SH-SY5Y (cell line): ENCODE results near the gene LTBP1.

ENCODE experiments used
- GATA2 ChIP-seq: IDR thresholded peaks from 2 replicates; pipeline ENCODE4 v1.6.1; 2011; ENCODE audit warnings: mild to moderate bottlenecking, low read depth, low read length
- GATA3 ChIP-seq: IDR thresholded peaks from 2 replicates; pipeline ENCODE4 v1.6.1; 2011; ENCODE audit warnings: low read depth, mild to moderate bottlenecking, low read length, moderate library complexity

DNA sequence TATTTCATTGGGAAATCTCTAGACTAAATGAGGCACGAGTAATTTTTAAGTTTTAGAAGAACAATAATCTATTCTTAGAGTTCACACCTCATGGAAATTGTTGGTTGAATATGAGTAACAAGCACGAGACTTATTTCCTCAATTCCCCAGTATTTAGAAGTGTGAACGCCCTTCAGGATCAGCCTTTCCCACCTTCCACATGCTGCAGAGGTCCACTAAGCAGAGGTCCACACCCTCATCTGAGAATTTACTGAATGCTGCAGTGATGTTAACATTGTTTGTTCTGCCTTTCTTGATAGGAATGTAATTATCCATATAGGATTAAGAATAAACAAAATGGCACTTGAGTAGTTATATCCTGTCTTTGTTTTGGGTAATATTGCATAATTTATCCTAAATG lies 41.8 kb downstream of the LTBP1 start:
- TF ChIP-seq GATA2 (no peak), GATA3 (no peak)
